Measurements from ENCODE around the gene PNPLA3.

- TF ChIP-seq ETV6 (CRISPR knock-in tag; IDR thresholded peaks at IDR 0.05) = no peak
- no peak for TF ChIP-seq JUN (CRISPR knock-in tag; IDR thresholded peaks at IDR 0.05)
- TF ChIP-seq ZNF512 (CRISPR knock-in tag; IDR thresholded peaks at IDR 0.05; ENCODE audit: borderline replicate concordance) = no peak
- TF ChIP-seq USF2 (CRISPR knock-in tag; IDR thresholded peaks at IDR 0.05) = no peak
- no peak for TF ChIP-seq CTCF (IDR thresholded peaks at IDR 0.05)
- TF ChIP-seq SP1 (CRISPR knock-in tag; conservative IDR thresholded peaks at IDR 0.05) = no peak
These were observed 33.3 kb downstream of the PNPLA3 start for GRCh38 chr22:43956805-43957463.
